Parathyroid adenoma (tissue), 2 donors: ENCODE results near the gene MAD1L1.

Source experiments
- H2AFZ ChIP-seq: fragments of 300-600 bp; sonication (generic); one replicate; pipeline ENCODE4 v1.7.0; 2017; ENCODE audit warnings: antibody characterized with exemption, mild to moderate bottlenecking
- H3K27ac ChIP-seq: fragments of 300-600 bp; sonication (generic); one replicate; pipeline ENCODE4 v1.7.0; 2017
- H3K27me3 ChIP-seq: fragments of 300-600 bp; sonication (generic); one replicate; pipeline ENCODE4 v1.7.0; 2017; ENCODE audit warnings: low read length; ENCODE audit not compliant: control insufficient read depth, insufficient read depth
- H3K36me3 ChIP-seq: fragments of 300-600 bp; sonication (generic); one replicate; pipeline ENCODE4 v1.7.0; 2017; ENCODE audit warnings: low read length; ENCODE audit not compliant: control insufficient read depth, insufficient read depth
- H3K4me1 ChIP-seq: fragments of 300-600 bp; sonication (generic); one replicate; pipeline ENCODE4 v1.7.0; 2017; ENCODE audit warnings: control low read depth
- H3K4me2 ChIP-seq: fragments of 300-600 bp; sonication (generic); one replicate; pipeline ENCODE4 v1.7.0; 2017; ENCODE audit warnings: low read length
- H3K4me3 ChIP-seq: fragments of 300-600 bp; sonication (generic); one replicate; pipeline ENCODE4 v1.7.0; 2017; ENCODE audit warnings: low read depth, low read length
- H3K79me2 ChIP-seq: fragments of 300-600 bp; sonication (generic); one replicate; pipeline ENCODE4 v1.7.0; 2017; ENCODE audit warnings: control low read depth
- H3K9ac ChIP-seq: fragments of 300-600 bp; sonication (generic); one replicate; pipeline ENCODE4 v1.7.0; 2017; ENCODE audit warnings: mild to moderate bottlenecking
- H3K9me3 ChIP-seq: fragments of 300-600 bp; sonication (generic); one replicate; pipeline ENCODE4 v1.7.0; 2017; ENCODE audit warnings: low read length; ENCODE audit not compliant: control insufficient read depth
- CTCF ChIP-seq: fragments of 300-600 bp; sonication (generic); IDR thresholded peaks from one replicate; pipeline ENCODE4 v1.7.0; 2017; ENCODE audit warnings: antibody characterized with exemption, mild to moderate bottlenecking
- donor health status: primary hyperparathyroidism.

MAD1L1 gene

GRCh38 chr7:2146676-2147472 lies 85.9 kb downstream of the MAD1L1 start:
- H3K4me3 ChIP-seq = no peak overlapping the region
- H3K27me3 ChIP-seq = no peaks in the 10 kb centered on the region
- no peak overlapping the region for H3K9ac ChIP-seq
- no peaks in the 10 kb centered on the region for H3K36me3 ChIP-seq
- H2AFZ ChIP-seq = no peak overlapping the region
- no peak for TF ChIP-seq CTCF
- H3K79me2 ChIP-seq = peaks cover 4% of the 10 kb centered on the region
- no peaks in the 10 kb centered on the region for H3K4me1 ChIP-seq
- H3K9me3 ChIP-seq = no peaks in the 10 kb centered on the region
- no peak overlapping the region for H3K27ac ChIP-seq
- no peak overlapping the region for H3K4me2 ChIP-seq

GRCh38 chr7:2145835-2146580 lies 86.7 kb downstream of the MAD1L1 start:
- H2AFZ ChIP-seq = no peak overlapping the region
- H3K27me3 ChIP-seq = no peaks in the 10 kb centered on the region
- no peaks in the 10 kb centered on the region for H3K4me1 ChIP-seq
- no peak for TF ChIP-seq CTCF
- peaks cover 4% of the 10 kb centered on the region for H3K79me2 ChIP-seq
- H3K9me3 ChIP-seq = no peaks in the 10 kb centered on the region
- no peak overlapping the region for H3K4me2 ChIP-seq
- no peak overlapping the region for H3K27ac ChIP-seq
- no peaks in the 10 kb centered on the region for H3K36me3 ChIP-seq
- H3K9ac ChIP-seq = no peak overlapping the region
- H3K4me3 ChIP-seq = no peak overlapping the region

GRCh38 chr7:2144926-2145325 lies 87.8 kb downstream of the MAD1L1 start:
- Histone ChIP-seq H3K4me3 (no peak overlapping the region), H3K9me3 (no peaks in the 10 kb centered on the region), H3K36me3 (no peaks in the 10 kb centered on the region), H3K79me2 (peaks cover 4% of the 10 kb centered on the region), H3K4me2 (no peak overlapping the region), H3K9ac (no peak overlapping the region), H3K27ac (no peak overlapping the region), H3K27me3 (no peaks in the 10 kb centered on the region), H2AFZ (no peak overlapping the region), H3K4me1 (no peaks in the 10 kb centered on the region)
- TF ChIP-seq CTCF = no peak

GRCh38 chr7:2143981-2144595 lies 88.7 kb downstream of the MAD1L1 start:
- no peaks in the 10 kb centered on the region for H3K36me3 ChIP-seq
- no peak overlapping the region for H3K27ac ChIP-seq
- peaks cover 4% of the 10 kb centered on the region for H3K79me2 ChIP-seq
- no peak overlapping the region for H3K4me3 ChIP-seq
- H3K4me1 ChIP-seq = no peaks in the 10 kb centered on the region
- H3K9ac ChIP-seq = no peak overlapping the region
- H3K9me3 ChIP-seq = no peaks in the 10 kb centered on the region
- H3K27me3 ChIP-seq = no peaks in the 10 kb centered on the region
- H2AFZ ChIP-seq = no peak overlapping the region
- TF ChIP-seq CTCF = no peak
- no peak overlapping the region for H3K4me2 ChIP-seq
